ENCODE data around the gene ATF6.

- TF ChIP-seq CTCF (IDR thresholded peaks at IDR 0.05): no peak
- no peak for TF ChIP-seq POLR2A (IDR thresholded peaks at IDR 0.05)
Observed at GRCh38 chr1:161998811-161999210, 232.7 kb downstream of the ATF6 start.
